Fibroblast of the aortic adventitia (primary cell): ENCODE data around the gene GOSR2. TPM values are rescaled to one million over a fixed set of nuclear protein-coding genes. Genes with fewer than 3 reads are reported as not detected.
A peak's percentile ranks its signal among the peaks of the same experiment; 100 is the strongest.

Source experiments
- DNase-seq: peaks from one replicate; pipeline ENCODE4 v3.0.0-alpha.2; 2010; ENCODE audit warnings: low read depth
- H3K4me3 ChIP-seq: 2 replicates; pipeline ENCODE4 v1.5.1; 2011; ENCODE audit warnings: low read depth, mild to moderate bottlenecking, control low read depth, low read length, moderate library complexity
- total RNA-seq: library from RNA; depleted of rRNA; stranded (reverse); fragments of >200 nt; gene quantifications from 2 replicates; pipeline ENCODE4 v1.2.3, GENCODE V29; 2012; ENCODE audit warnings: low replicate concordance
- TF ChIP-seq, protein P1 (sequence below): IDR thresholded peaks from 2 replicates; pipeline ENCODE4 v1.5.1; 2011; ENCODE audit warnings: mild to moderate bottlenecking, low read length, control low read depth, inconsistent platforms; ENCODE audit not compliant: insufficient read depth

The GOSR2 gene
- total RNA-seq, 1 donor, result 49.3 TPM

DNA sequence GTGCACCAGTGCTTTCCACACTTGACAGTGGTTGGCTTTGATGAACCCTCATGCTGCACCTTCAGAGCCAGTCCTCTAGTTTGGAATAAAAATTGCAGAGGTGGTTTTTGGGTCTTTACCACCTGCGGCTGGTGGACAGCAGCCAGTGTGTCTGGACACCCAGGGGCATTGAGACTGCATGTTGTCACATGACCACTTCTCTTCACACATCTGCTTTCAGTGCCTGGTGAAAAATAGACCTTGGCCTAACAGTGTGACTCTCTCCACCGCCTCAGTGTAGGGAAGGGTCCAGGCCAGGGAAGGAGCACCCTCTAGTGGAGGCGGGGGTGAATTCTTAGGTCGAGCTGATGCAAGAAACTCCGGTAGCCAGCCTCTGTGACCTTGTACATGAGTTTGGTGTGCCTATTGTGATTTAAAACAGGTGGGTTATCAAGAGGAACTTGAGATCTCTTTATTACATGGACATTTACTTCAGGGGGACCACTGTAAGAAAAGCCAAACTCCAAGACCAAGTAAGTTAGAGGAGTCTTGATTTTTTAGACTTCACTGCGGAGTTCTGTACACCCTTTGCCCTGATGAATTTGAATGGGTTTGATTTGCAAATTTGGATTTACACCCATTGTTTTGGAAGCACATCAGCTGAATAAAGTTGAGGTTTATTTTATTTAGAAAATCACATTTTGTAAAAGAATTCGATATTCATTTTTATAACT, 17.9 kb downstream of the GOSR2 start:
- TF ChIP-seq, protein P1, sequence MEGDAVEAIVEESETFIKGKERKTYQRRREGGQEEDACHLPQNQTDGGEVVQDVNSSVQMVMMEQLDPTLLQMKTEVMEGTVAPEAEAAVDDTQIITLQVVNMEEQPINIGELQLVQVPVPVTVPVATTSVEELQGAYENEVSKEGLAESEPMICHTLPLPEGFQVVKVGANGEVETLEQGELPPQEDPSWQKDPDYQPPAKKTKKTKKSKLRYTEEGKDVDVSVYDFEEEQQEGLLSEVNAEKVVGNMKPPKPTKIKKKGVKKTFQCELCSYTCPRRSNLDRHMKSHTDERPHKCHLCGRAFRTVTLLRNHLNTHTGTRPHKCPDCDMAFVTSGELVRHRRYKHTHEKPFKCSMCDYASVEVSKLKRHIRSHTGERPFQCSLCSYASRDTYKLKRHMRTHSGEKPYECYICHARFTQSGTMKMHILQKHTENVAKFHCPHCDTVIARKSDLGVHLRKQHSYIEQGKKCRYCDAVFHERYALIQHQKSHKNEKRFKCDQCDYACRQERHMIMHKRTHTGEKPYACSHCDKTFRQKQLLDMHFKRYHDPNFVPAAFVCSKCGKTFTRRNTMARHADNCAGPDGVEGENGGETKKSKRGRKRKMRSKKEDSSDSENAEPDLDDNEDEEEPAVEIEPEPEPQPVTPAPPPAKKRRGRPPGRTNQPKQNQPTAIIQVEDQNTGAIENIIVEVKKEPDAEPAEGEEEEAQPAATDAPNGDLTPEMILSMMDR, result peak; percentile 95
- no peak overlapping the region for H3K4me3 ChIP-seq
- DNase-seq, result peak; percentile 75

DNA sequence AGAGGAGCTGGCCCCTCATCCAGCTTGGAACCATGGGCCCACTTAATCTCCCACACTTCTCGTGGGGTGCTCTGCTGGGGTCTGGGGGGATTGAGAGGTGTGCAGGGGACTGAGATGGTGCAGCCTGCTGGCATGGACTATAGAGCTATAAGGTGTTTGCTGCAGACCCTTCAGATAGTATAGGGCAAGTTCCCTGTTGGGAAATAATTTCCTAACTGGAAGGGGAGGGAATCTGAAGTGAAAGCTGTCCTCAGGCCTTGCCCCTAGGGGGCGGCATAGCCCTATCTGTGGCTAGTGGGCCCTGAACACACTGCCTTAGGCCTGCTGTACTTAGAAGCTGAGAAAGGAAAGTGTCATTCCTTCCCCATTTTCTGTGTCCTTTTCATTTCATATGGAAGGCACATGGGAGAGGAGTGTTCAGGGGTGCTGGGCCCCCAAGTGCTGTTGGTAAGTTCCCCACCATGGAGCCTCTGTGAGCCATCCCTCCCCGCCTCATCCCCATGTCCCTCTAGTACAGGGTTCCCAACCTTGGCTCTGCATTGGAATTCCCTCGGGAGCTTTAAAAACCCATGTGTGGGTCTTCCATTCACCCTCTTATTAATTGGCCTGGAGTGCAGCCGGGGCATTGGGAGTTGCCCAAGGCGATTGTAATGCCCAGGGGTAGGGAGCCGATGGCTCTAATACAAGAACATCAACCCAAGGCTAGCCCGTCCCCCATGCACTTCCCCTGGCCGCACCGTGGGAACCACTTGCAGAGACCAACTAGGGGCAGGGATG, 19.7 kb downstream of the GOSR2 start:
- TF ChIP-seq, protein P1, result peak; percentile 95
- no peak overlapping the region for H3K4me3 ChIP-seq
- DNase-seq, result peak; percentile 83

DNA sequence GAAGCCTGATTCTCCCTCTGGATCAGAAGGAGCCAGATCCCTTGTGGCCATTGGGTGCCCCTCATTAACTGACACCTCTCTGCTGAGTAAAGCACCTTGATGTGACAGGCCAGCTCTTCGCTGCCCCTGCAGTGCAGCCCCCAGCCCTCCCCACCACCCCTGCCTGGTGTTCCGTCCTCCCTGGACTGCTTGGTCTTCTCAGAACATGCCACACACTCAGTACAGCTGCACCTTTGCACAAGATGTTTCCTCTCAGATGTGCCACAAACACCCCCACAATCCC, 20.2 kb downstream of the GOSR2 start:
- DNase-seq, result no peak
- H3K4me3 ChIP-seq, result no peak overlapping the region
- TF ChIP-seq, protein P1, result no peak

DNA sequence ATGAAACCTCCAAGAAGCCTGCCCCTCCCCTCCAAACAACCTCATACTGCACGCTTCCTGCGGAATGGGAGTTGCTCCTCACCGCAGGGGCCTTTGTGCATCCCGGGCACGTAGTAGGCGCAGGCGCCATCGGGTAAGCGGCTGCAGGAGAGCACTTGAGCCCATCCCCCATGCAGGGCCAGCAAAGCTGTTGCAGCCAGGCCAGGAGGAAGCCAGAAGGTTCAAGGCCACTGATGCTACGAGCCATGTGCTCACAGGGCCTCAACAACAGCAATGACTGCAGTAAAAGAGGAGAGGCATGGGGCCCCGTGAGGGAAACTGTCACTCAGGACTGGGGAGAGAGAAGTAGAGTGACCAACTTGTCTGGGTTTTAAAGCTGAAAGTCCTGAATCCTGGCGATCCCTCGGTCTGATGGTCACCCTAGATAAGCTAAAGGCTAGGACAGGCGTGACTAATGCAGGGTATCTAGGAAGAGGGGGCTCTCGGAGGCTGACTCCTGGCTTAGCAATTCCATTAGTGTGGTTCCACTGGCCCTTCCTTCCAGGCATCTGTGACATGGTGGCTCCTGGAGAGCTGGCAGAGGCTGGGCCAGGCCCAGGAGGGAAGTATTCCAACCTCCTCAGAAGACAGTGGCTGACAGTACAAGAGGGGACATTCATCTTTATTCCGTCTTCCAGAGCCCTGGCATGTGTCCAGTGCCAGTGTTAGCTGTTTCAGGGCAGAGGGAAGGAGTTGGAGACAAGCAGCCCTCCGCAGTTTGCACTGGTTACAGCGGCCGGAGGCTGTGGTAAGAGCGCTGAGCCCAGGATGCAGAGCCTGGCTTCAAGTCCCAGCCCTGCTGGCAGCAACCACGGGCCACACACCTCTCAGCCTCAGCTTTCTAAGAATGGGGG, 20.8 kb downstream of the GOSR2 start:
- peak; percentile 30 for DNase-seq
- no peak overlapping the region for H3K4me3 ChIP-seq
- TF ChIP-seq, protein P1, result no peak

DNA sequence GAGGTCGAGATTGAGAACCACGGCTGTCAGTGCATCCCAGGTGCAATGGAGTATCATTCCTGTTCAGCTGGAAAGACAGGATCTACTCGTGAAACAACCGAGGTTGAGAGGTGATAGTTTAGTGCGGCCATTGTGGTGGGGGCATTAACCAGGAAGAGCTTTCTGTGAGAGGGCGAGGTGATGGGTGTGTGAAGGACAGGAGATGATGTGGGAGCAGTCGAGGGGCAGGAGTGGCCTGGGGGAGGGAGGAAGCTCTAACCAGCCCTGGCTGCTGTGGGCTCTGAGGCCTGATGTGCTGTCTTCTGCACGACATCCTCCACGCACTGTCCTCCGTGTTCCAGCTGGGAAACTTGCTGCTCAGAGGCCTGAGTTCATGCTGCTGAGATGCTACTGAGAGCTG, 22.0 kb downstream of the GOSR2 start:
- DNase-seq, result no peak
- no peak overlapping the region for H3K4me3 ChIP-seq
- TF ChIP-seq, protein P1, result no peak

DNA sequence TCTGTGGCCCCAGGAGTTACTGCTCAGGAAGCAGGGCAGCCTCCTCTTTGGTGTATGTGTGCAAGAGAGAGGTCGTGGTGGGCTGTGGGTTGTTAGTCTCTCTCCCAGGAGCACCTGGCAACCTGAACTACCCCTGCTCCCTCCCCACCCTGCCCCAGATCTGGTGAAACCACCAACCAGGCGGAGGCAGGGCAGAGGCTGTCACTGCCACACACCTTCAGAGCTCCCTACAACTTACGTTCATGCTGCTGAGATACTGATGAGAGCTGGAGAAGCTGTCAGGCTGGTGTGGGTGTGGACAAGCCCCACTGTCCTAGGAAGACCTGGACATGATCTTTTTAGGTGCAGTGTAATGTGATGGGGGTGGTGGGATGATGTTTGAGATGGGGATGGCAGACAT, 24.3 kb downstream of the GOSR2 start:
- DNase-seq, result no peak
- H3K4me3 ChIP-seq, result no peak overlapping the region
- TF ChIP-seq, protein P1, result no peak
